ENCODE measurements around the gene PGAM1. TPM values are rescaled to one million over a fixed set of nuclear protein-coding genes. Genes with fewer than 3 reads are reported as not detected.

Gene PGAM1
- total and polyA plus RNA-seq, 9 of the 15 experiments (the other 6 are each of a cell fraction or from before 2014, with no cell fraction given), result 40.3 to 559 (median 269) TPM

- no TSS peak for BruUV-seq (replicated peaks)
- ChIA-PET CTCF (ENCODE audit: low intra/inter-chr PET ratio) (no interaction called here), POLR2A (no interaction called here)
- no peaks in the 10 kb centered on the region for H3K9me3 ChIP-seq (replicated peaks; ENCODE audit: control insufficient read depth, insufficient read depth, low read depth, low read length)
- DNase-seq (ENCODE audit: extremely low read depth in 1 of 4, low spot score in 3 of 4), result no peak
- no peak overlapping the region for H3K4me2 ChIP-seq (ENCODE audit: insufficient read depth, low read length)
- H3K9me1 ChIP-seq (ENCODE audit: control insufficient read depth, insufficient read depth, low read length), result no peaks in the 10 kb centered on the region
- H3K27me3 ChIP-seq (ENCODE audit: control insufficient read depth in 2 of 2, insufficient read depth in 2 of 2, low read length in 2 of 2), result no peaks in the 10 kb centered on the region
- intact Hi-C loops (cut with micrococcal nuclease), result no loop called here
- WGBS (ENCODE audit: insufficient coverage, low coverage, missing lambda C conversion rate), result 89% methylated on average over 4 of the region's 8 CpGs
- H3K4me1 ChIP-seq (replicated peaks in 1 of 2; ENCODE audit: control insufficient read depth in 2 of 2, insufficient read depth in 2 of 2, low read length in 2 of 2), result peaks cover 0 to 3% of the 10 kb centered on the region in 2 experiments; a peak in 1 of 5 replicates
- no peaks in the 10 kb centered on the region for H3K79me2 ChIP-seq (ENCODE audit: control insufficient read depth, insufficient read depth, low read length)
- no peak overlapping the region for H3K9ac ChIP-seq (ENCODE audit: insufficient read depth in 1 of 2, low read depth in 2 of 2, low read length in 2 of 2)
- no peaks in the 10 kb centered on the region for H4K20me1 ChIP-seq (replicated peaks; ENCODE audit: control insufficient read depth, insufficient read depth, low read length)
- no peak for TF ChIP-seq ZNF347 (CRISPR knock-in tag; IDR thresholded peaks at IDR 0.05; ENCODE audit: low read depth)
- TF ChIP-seq, protein P1, sequence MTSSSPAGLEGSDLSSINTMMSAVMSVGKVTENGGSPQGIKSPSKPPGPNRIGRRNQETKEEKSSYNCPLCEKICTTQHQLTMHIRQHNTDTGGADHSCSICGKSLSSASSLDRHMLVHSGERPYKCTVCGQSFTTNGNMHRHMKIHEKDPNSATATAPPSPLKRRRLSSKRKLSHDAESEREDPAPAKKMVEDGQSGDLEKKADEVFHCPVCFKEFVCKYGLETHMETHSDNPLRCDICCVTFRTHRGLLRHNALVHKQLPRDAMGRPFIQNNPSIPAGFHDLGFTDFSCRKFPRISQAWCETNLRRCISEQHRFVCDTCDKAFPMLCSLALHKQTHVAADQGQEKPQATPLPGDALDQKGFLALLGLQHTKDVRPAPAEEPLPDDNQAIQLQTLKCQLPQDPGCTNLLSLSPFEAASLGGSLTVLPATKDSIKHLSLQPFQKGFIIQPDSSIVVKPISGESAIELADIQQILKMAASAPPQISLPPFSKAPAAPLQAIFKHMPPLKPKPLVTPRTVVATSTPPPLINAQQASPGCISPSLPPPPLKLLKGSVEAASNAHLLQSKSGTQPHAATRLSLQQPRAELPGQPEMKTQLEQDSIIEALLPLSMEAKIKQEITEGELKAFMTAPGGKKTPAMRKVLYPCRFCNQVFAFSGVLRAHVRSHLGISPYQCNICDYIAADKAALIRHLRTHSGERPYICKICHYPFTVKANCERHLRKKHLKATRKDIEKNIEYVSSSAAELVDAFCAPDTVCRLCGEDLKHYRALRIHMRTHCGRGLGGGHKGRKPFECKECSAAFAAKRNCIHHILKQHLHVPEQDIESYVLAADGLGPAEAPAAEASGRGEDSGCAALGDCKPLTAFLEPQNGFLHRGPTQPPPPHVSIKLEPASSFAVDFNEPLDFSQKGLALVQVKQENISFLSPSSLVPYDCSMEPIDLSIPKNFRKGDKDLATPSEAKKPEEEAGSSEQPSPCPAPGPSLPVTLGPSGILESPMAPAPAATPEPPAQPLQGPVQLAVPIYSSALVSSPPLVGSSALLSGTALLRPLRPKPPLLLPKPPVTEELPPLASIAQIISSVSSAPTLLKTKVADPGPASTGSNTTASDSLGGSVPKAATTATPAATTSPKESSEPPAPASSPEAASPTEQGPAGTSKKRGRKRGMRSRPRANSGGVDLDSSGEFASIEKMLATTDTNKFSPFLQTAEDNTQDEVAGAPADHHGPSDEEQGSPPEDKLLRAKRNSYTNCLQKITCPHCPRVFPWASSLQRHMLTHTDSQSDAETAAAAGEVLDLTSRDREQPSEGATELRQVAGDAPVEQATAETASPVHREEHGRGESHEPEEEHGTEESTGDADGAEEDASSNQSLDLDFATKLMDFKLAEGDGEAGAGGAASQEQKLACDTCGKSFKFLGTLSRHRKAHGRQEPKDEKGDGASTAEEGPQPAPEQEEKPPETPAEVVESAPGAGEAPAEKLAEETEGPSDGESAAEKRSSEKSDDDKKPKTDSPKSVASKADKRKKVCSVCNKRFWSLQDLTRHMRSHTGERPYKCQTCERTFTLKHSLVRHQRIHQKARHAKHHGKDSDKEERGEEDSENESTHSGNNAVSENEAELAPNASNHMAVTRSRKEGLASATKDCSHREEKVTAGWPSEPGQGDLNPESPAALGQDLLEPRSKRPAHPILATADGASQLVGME (CRISPR knock-in tag; IDR thresholded peaks at IDR 0.05), result no peak
- H3K4me3 ChIP-seq, result no peak overlapping the region
- no peak overlapping the region for H2AFZ ChIP-seq (ENCODE audit: low read depth, low read length)
- FAIRE-seq, result no peak
- no peak overlapping the region for H3K27ac ChIP-seq (ENCODE audit: extremely low read depth, low read depth, low read length)
- no peak for ATAC-seq
- in situ Hi-C loops (cut with MboI), result no loop called here
- H3K36me3 ChIP-seq (ENCODE audit: control insufficient read depth, insufficient read depth, low read length), result peaks cover 75% of the 10 kb centered on the region
These were observed 45.5 kb upstream of the PGAM1 start for GRCh38 chr10:97380516-97380915.

Measured in K562 (cell line).